ENCODE data around the gene CDH9.

Gene CDH9

DNA sequence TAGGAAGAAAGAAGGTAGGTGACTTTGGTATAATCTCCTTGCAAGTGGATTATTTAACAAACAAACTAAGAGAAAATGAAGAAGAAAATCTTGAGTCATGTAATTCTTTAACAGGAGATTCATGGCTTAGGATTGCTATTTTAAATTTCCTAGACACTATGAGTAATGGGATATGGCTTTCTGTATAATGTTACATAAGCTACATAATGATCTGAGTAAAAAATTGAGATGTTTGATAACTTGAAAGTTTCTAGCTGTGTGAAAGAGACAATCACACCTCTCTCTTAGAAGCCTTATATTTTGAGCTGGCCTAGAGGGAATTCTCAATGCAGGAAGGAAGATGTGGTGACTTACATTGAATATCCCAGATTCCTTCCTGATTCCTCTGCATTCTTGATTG, 92.5 kb downstream of the CDH9 start:
- TF ChIP-seq, protein P1, sequence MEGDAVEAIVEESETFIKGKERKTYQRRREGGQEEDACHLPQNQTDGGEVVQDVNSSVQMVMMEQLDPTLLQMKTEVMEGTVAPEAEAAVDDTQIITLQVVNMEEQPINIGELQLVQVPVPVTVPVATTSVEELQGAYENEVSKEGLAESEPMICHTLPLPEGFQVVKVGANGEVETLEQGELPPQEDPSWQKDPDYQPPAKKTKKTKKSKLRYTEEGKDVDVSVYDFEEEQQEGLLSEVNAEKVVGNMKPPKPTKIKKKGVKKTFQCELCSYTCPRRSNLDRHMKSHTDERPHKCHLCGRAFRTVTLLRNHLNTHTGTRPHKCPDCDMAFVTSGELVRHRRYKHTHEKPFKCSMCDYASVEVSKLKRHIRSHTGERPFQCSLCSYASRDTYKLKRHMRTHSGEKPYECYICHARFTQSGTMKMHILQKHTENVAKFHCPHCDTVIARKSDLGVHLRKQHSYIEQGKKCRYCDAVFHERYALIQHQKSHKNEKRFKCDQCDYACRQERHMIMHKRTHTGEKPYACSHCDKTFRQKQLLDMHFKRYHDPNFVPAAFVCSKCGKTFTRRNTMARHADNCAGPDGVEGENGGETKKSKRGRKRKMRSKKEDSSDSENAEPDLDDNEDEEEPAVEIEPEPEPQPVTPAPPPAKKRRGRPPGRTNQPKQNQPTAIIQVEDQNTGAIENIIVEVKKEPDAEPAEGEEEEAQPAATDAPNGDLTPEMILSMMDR (IDR thresholded peaks at IDR 0.05; ENCODE audit: low read depth, low read length), result no peak
- Histone ChIP-seq H3K4me1 (no peaks in the 10 kb centered on the region), H3K9me3 (no peaks in the 10 kb centered on the region), H3K27me3 (no peaks in the 10 kb centered on the region), H3K4me3 (ENCODE audit: low read depth, low read length) (no peak overlapping the region), H3K36me3 (no peaks in the 10 kb centered on the region)
- no peak for DNase-seq

DNA sequence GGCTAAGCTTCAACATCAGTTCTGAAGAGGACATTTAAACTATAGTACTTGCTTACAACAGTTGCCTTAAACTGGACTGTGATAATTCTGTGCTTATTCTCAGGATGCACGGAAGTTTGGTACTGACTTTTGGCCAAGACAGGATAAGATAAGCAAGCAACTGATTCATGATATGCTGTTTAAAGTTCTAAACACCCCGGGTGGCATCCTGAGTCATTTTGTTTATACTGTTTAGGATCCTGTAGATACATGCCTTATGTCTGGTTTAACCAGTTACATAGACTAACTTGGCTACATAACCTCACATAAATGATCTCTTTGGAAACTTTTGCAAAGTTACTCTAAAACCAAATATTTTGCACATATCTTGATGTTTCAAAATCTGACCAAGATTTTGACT, 95.9 kb downstream of the CDH9 start:
- no peaks in the 10 kb centered on the region for H3K36me3 ChIP-seq
- TF ChIP-seq, protein P1 (IDR thresholded peaks at IDR 0.05; ENCODE audit: low read depth, low read length), result no peak
- no peaks in the 10 kb centered on the region for H3K9me3 ChIP-seq
- no peaks in the 10 kb centered on the region for H3K27me3 ChIP-seq
- no peaks in the 10 kb centered on the region for H3K4me1 ChIP-seq
- DNase-seq, result no peak
- H3K4me3 ChIP-seq (ENCODE audit: low read depth, low read length), result no peak overlapping the region

- Histone ChIP-seq H3K4me3 (ENCODE audit: low read depth, low read length) (no peak overlapping the region), H3K9me3 (no peaks in the 10 kb centered on the region), H3K36me3 (no peaks in the 10 kb centered on the region), H3K27me3 (no peaks in the 10 kb centered on the region), H3K4me1 (no peaks in the 10 kb centered on the region)
- TF ChIP-seq, protein P1 (IDR thresholded peaks at IDR 0.05; ENCODE audit: low read depth, low read length), result no peak
- DNase-seq, result no peak
Observed at GRCh38 chr5:26940994-26941393, 97.4 kb downstream of the CDH9 start.

- H3K27me3 ChIP-seq, result no peaks in the 10 kb centered on the region
- H3K36me3 ChIP-seq, result no peaks in the 10 kb centered on the region
- H3K9me3 ChIP-seq, result no peaks in the 10 kb centered on the region
- H3K4me1 ChIP-seq, result no peaks in the 10 kb centered on the region
- TF ChIP-seq, protein P1 (IDR thresholded peaks at IDR 0.05; ENCODE audit: low read depth, low read length), result no peak
- DNase-seq, result no peak
- no peak overlapping the region for H3K4me3 ChIP-seq (ENCODE audit: low read depth, low read length)
Observed at GRCh38 chr5:26932238-26932637, 106.1 kb downstream of the CDH9 start.

DNA sequence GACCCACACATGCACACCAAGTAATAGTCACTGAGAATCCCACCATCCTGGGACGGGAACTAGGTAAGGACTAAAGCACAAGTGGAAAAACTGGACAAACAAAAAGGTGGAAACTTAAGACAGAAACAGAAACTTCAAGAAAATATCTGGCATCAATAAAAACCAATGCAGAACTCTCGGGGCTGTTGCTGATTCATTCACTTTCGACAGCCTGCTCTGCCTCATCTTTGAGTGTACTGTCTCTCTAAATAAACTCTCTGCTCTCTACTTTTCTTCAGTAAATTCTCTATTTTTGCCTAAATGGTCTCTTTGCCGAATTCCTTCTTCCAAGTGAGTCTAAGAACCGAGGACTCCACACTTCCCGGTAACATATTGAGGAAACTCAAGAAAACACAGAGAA, 116.9 kb downstream of the CDH9 start:
- H3K4me3 ChIP-seq (ENCODE audit: low read depth, low read length), result no peak overlapping the region
- TF ChIP-seq, protein P1 (IDR thresholded peaks at IDR 0.05; ENCODE audit: low read depth, low read length), result no peak
- H3K36me3 ChIP-seq, result no peaks in the 10 kb centered on the region
- H3K27me3 ChIP-seq, result no peaks in the 10 kb centered on the region
- no peaks in the 10 kb centered on the region for H3K4me1 ChIP-seq
- DNase-seq, result no peak
- no peaks in the 10 kb centered on the region for H3K9me3 ChIP-seq

- Histone ChIP-seq H3K4me3 (ENCODE audit: low read depth, low read length) (no peak overlapping the region), H3K4me1 (no peaks in the 10 kb centered on the region), H3K9me3 (no peaks in the 10 kb centered on the region), H3K36me3 (no peaks in the 10 kb centered on the region), H3K27me3 (no peaks in the 10 kb centered on the region)
- DNase-seq, result no peak
- TF ChIP-seq, protein P1 (IDR thresholded peaks at IDR 0.05; ENCODE audit: low read depth, low read length), result no peak
Observed at GRCh38 chr5:26903469-26903868, 134.9 kb downstream of the CDH9 start.
